GM12891 (cell line): ENCODE results near the gene ARL2.

Experiments
- DNase-seq: peaks from one replicate; pipeline ENCODE4 v3.0.0; 2011; ENCODE audit warnings: low spot score; ENCODE audit not compliant: insufficient read length
- FAIRE-seq: peaks from 2 replicates; lab custom pipeline; 2011; peaks lifted over from hg19 to GRCh38; lab: Jason Lieb, UNC
- PAX5 ChIP-seq: IDR thresholded peaks from 2 replicates; pipeline ENCODE4 v1.6.1; 2011; ENCODE audit warnings: low read length, moderate library complexity, mild to moderate bottlenecking; ENCODE audit not compliant: insufficient read depth, severe bottlenecking
- POLR2A ChIP-seq: IDR thresholded peaks from 2 replicates; pipeline ENCODE4 v1.6.1; 2011; ENCODE audit warnings: low read depth, low read length, control low read depth
- POLR2AphosphoS5 ChIP-seq: IDR thresholded peaks from 2 replicates; pipeline ENCODE4 v1.6.1; 2011; ENCODE audit warnings: low read depth, low read length, control low read depth
- POU2F2 ChIP-seq: IDR thresholded peaks from 2 replicates; pipeline ENCODE4 v1.6.1; 2011; ENCODE audit warnings: low read depth, mild to moderate bottlenecking, control low read depth, low read length, moderate library complexity
- SPI1 ChIP-seq: IDR thresholded peaks from 2 replicates; pipeline ENCODE4 v1.6.1; 2011; ENCODE audit warnings: low read depth, low read length, control low read depth
- TAF1 ChIP-seq: IDR thresholded peaks from 2 replicates; pipeline ENCODE4 v1.6.1; 2011; ENCODE audit warnings: low read depth, low read length, control low read depth

The ARL2 gene

DNA sequence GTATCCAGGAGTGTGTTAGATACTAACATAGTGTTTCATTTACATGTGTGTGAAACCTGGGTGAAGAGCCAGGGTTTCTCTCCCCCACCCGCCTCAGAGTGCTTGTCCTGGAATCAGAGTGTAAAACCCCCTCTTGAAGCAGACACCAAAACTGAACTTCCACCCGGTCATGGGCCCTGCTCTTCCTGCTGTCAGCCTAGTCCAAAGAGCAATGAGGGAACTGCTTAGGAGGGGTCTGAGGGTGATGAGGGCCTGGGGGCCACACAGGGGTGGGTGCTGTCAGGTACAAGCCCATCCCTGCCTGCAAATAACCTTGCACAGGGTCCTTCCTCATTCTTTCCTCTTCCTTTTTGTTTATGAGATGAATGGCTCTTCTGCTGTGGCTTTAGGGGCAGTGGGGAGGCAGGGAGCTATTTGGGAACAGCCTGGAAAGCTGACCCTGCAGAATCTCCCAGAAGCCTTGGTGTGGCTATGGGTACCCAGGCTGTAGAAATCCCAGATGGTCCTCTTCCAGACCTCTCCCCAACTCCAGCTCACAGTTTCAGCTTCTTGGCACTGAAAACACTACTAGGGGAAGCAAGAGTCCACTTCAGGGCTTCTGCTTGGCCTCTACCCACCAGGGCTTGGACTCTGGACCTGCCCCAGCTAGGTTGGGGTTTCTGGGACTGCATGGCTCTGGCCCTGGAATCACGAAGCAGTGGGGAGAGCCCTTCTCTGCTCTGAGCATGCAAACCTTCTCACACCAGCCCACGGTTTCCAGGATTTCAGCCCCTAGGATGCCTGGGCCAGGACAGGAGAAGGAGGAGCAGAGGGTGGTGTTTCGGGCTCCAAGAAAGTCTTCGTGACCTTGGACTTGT, 25.7 kb upstream of the ARL2 start:
- FAIRE-seq (no peak), DNase-seq (no peak)
- TF ChIP-seq TAF1 (no peak), POLR2AphosphoS5 (no peak), SPI1 (no peak), POLR2A (no peak)

DNA sequence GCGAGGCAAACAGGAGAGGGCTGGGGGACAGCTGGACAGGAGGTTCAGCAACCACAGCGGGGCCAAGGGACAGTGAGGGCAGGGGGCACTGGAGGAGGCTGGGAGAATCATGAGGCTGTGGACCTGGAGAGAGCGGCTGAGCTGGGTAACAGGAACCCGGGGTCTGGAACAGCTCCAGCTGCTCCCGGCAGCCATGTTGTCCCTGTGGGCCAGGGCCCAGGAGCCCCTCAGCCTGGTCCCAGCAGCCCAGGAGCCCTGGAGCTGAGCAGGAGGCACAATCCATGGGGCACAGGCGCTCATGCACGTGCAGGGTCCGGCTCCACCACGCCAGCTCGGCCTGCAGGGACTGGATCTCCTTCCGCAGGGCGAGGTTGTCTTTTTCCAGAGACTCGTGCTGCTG, 24.5 kb upstream of the ARL2 start:
- DNase-seq (no peak), FAIRE-seq (no peak)
- TF ChIP-seq PAX5 (no peak), TAF1 (no peak), POLR2A (no peak), SPI1 (no peak), POLR2AphosphoS5 (no peak), POU2F2 (no peak)

GRCh38 chr11:64990222-64990923, 23.6 kb upstream of the ARL2 start:
- DNase-seq (no peak), FAIRE-seq (peak; percentile 40)
- TF ChIP-seq POLR2A (no peak), POU2F2 (no peak), SPI1 (no peak)

DNA sequence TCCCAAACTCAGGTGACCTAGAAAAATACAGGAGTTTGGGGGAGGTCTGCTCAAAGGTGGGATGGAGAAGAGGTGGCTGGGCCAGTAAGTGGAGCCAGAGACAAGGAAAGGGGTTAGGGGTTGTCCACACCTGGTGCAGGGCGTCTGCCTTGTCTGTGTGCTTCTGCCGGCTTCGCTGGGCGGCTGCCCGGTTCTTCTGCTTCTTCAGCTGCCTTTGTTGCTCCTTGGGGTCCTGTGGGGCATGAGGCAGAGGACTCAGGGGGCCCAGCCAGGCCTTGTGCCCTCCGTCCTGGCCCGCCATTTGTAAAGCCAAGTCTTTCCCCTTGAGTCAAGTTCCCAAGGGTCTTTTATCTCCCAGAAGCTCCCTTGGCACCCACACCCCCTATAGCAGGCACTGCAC, 19.6 kb upstream of the ARL2 start:
- no peak for TF ChIP-seq POLR2A
- TF ChIP-seq PAX5: no peak
- TF ChIP-seq POU2F2: no peak
- no peak for TF ChIP-seq SPI1
- no peak for TF ChIP-seq TAF1
- TF ChIP-seq POLR2AphosphoS5: no peak
- FAIRE-seq (no peak), DNase-seq (no peak)

GRCh38 chr11:64996327-64996709, 17.6 kb upstream of the ARL2 start:
- DNase-seq (no peak), FAIRE-seq (no peak)
- TF ChIP-seq TAF1: no peak
- TF ChIP-seq SPI1: no peak
- TF ChIP-seq PAX5: no peak
- TF ChIP-seq POU2F2: no peak
- no peak for TF ChIP-seq POLR2A
- no peak for TF ChIP-seq POLR2AphosphoS5

- FAIRE-seq: no peak
- no peak for DNase-seq
- TF ChIP-seq TAF1: no peak
- no peak for TF ChIP-seq POLR2A
- no peak for TF ChIP-seq POLR2AphosphoS5
- TF ChIP-seq PAX5: no peak
- TF ChIP-seq POU2F2: no peak
- TF ChIP-seq SPI1: no peak
Observed at GRCh38 chr11:64996710-64997380, 17.1 kb upstream of the ARL2 start, which contains the start of gene BATF2. TSS of gene BATF2 (minus strand) at chr11:64996971. CDS start at chr11:64996914, 57 bp downstream.

- TF ChIP-seq PAX5 (no peak), POLR2A (no peak), SPI1 (no peak), TAF1 (no peak), POLR2AphosphoS5 (no peak), POU2F2 (no peak)
- DNase-seq (no peak), FAIRE-seq (no peak)
Observed at GRCh38 chr11:64998141-64998540, 15.8 kb upstream of the ARL2 start.

- no peak for TF ChIP-seq POLR2A
- TF ChIP-seq PAX5: no peak
- TF ChIP-seq TAF1: no peak
- TF ChIP-seq POLR2AphosphoS5: no peak
- no peak for TF ChIP-seq SPI1
- TF ChIP-seq POU2F2: no peak
- DNase-seq (no peak), FAIRE-seq (no peak)
Observed at GRCh38 chr11:64998690-64999431, 15.1 kb upstream of the ARL2 start.
